HepG2 (cell line): Measurements from ENCODE around the gene TNS1. TPM values are rescaled to one million over a fixed set of nuclear protein-coding genes. Genes with fewer than 3 reads are reported as not detected.

ENCODE experiments used
- ATAC-seq: fragments of 200-7000 bp; cut with Tn5 transposase; 3 replicates; pipeline ENCODE4 v1.9.1; 2020; ENCODE audit warnings: mild to moderate bottlenecking, moderate library complexity
- BruUV-seq: library from RNA; stranded (reverse); fragments of 400-500 nt; replicated peaks from 2 replicates; lab custom pipeline; 2021; lab: Mats Ljungman, UMichigan
- CTCF ChIA-PET: fragments of 300-600 bp; formaldehyde crosslinking; extraction: SDS; loops from one replicate; lab custom pipeline; 2021; ENCODE audit warnings: low total read pairs, inconsistent platforms, low intra/inter-chr PET ratio; lab: Yijun Ruan, JAX
- POLR2A ChIA-PET: fragments of 350-600 bp; sonication (Branson Sonifier 250); formaldehyde crosslinking; loops from one replicate; lab custom pipeline; 2020; ENCODE audit warnings: antibody characterized with exemption, inconsistent platforms; lab: Yijun Ruan, JAX
- DNase-seq: peaks from one replicate; pipeline ENCODE4 v3.0.0-alpha.2; 2015; ENCODE audit warnings: low spot score
- FAIRE-seq: peaks from 3 replicates; lab custom pipeline; 2011; peaks lifted over from hg19 to GRCh38; lab: Jason Lieb, UNC
- H2AFZ ChIP-seq: one replicate; pipeline ENCODE4 v1.6.1; 2011; ENCODE audit warnings: low read length, inconsistent platforms
- H3K27ac ChIP-seq: fragments of 300-600 bp; 3 replicates; pipeline ENCODE4 v1.8.0; 2011; ENCODE audit warnings: mixed run types, mild to moderate bottlenecking, mixed read lengths, low read length, inconsistent platforms; ENCODE audit not compliant: insufficient read depth; ENCODE audit errors: extremely low read length
- H3K27me3 ChIP-seq, 2 experiments: fragments of 200-600 bp in 1 of 2; 2 replicates in 1 of 2; 3 replicates in 1 of 2; pipeline versions ENCODE4 v1.6.0 to v1.8.0; 2011; ENCODE audit warnings: low read length in 2 of 2, mild to moderate bottlenecking in 2 of 2, moderate library complexity in 2 of 2, inconsistent platforms in 1 of 2; ENCODE audit not compliant: insufficient read depth in 2 of 2, control insufficient read depth in 1 of 2
- H3K36me3 ChIP-seq, 2 experiments: fragments of 200-600 bp in 1 of 2; replicated peaks in 1 of 2; 2 replicates in 1 of 2; 3 replicates in 1 of 2; pipeline versions ENCODE4 v1.5.1 to v1.8.0; 2011; ENCODE audit warnings: low read length in 2 of 2, inconsistent platforms in 1 of 2; ENCODE audit not compliant: insufficient read depth in 2 of 2, control insufficient read depth in 1 of 2
- H3K4me1 ChIP-seq: 2 replicates; pipeline ENCODE4 v1.5.1; 2012; ENCODE audit warnings: low read length, inconsistent platforms; ENCODE audit not compliant: insufficient read depth
- H3K4me2 ChIP-seq: 2 replicates; pipeline ENCODE4 v1.6.0; 2011; ENCODE audit warnings: low read depth, low read length, inconsistent platforms
- H3K4me3 ChIP-seq, 3 experiments: fragments of 200-600 bp in 1 of 3; sonication (generic), shearing (Covaris generic) in 1 of 3; replicated peaks in 1 of 3; 2 replicates each; pipeline ENCODE4 v1.5.1; 2011 to 2016; ENCODE audit warnings: low read length in 3 of 3, inconsistent platforms in 2 of 3, low read depth in 2 of 3, mild to moderate bottlenecking in 2 of 3, control low read depth in 1 of 3, mixed read lengths in 1 of 3; ENCODE audit not compliant: insufficient read depth in 1 of 3
- H3K79me2 ChIP-seq: one replicate; pipeline ENCODE4 v1.6.1; 2011; ENCODE audit warnings: low read length, inconsistent platforms; ENCODE audit not compliant: insufficient read depth
- H3K9ac ChIP-seq: 2 replicates; pipeline ENCODE4 v1.6.0; 2011; ENCODE audit warnings: mild to moderate bottlenecking, low read depth, low read length, inconsistent platforms; ENCODE audit not compliant: insufficient read depth
- H3K9me3 ChIP-seq: 2 replicates; pipeline ENCODE4 v1.5.1; 2012; ENCODE audit warnings: mild to moderate bottlenecking, low read length
- H4K20me1 ChIP-seq: 2 replicates; pipeline ENCODE4 v1.6.0; 2011; ENCODE audit warnings: inconsistent platforms, mild to moderate bottlenecking, low read length, moderate library complexity; ENCODE audit not compliant: insufficient read depth
- AKNA ChIP-seq: sonication (generic); formaldehyde crosslinking; IDR thresholded peaks from 2 replicates; pipeline ENCODE4 v1.4.0; 2020; ENCODE audit warnings: missing genetic modification reagents, borderline replicate concordance
- KDM1A ChIP-seq: IDR thresholded peaks from 2 replicates; pipeline ENCODE4 v1.6.1; 2016; ENCODE audit warnings: missing compliant biosample characterization
- PAXIP1 ChIP-seq: sonication (generic); formaldehyde crosslinking; conservative IDR thresholded peaks from 2 replicates; pipeline ENCODE4 v1.4.0; 2020; ENCODE audit warnings: mild to moderate bottlenecking, missing genetic modification reagents, moderate library complexity
- SAP130 ChIP-seq: IDR thresholded peaks from 2 replicates; pipeline ENCODE4 v1.6.1; 2016; ENCODE audit warnings: low read depth
- SMARCC2 ChIP-seq: fragments of 450-650 bp; IDR thresholded peaks from 2 replicates; pipeline ENCODE4 v1.6.1; 2017; ENCODE audit warnings: antibody characterized with exemption, mild to moderate bottlenecking
- SP140L ChIP-seq: sonication (generic); formaldehyde crosslinking; IDR thresholded peaks from 2 replicates; pipeline ENCODE4 v1.4.0; 2020; ENCODE audit warnings: missing genetic modification reagents, borderline replicate concordance
- ZNF281 ChIP-seq: sonication (generic); formaldehyde crosslinking; IDR thresholded peaks from 2 replicates; pipeline ENCODE4 v1.4.0; 2020; ENCODE audit warnings: missing genetic modification reagents, borderline replicate concordance
- WGBS: methylation state at CpG from one replicate; pipeline ENCODE4 v1.1.6; 2017; ENCODE audit warnings: low lambda C conversion rate; 5-methylcytosine and 5-hydroxymethylcytosine counted together
- in situ Hi-C: cut with HindIII; loops from 2 replicates; pipeline ENCODE4 v1.10.0; 2017; ENCODE audit warnings: low pct_unique_long_range_greater_than_20kb; ENCODE audit not compliant: extremely low pct_ligation_motif_present
- intact Hi-C: fragments of 100-400 bp; cut with micrococcal nuclease; formaldehyde crosslinking; loops from one replicate; pipeline ENCODE4 v1.10.0; 2022; ENCODE audit not compliant: unreplicated experiment
- polyA plus RNA-seq, 8 experiments: library from polyadenylated mRNA; depleted of rRNA in 3 of 8; stranded (reverse) in 7 of 8; unstranded in 1 of 8; fragments of >200 nt; fragmentation: Illumina TruSeq in 4 of 8; extraction: Trizol in 4 of 8; gene quantifications; 2 replicates each; pipeline versions ENCODE4 v1.2.1 to v1.2.3, GENCODE V29; 2011 to 2016; ENCODE audit warnings: low read depth in 4 of 8, missing spikeins in 1 of 8, mixed read lengths in 1 of 8; ENCODE audit not compliant: insufficient read depth in 1 of 8
- total RNA-seq, 5 experiments: library from RNA; depleted of rRNA; stranded (reverse); fragments of >200 nt; fragmentation: Illumina TruSeq; extraction: Trizol; gene quantifications; 2 replicates each; pipeline ENCODE4 v1.2.3, GENCODE V29; 2016; ENCODE audit warnings: low read depth in 1 of 5

The TNS1 gene
- total and polyA plus RNA-seq, 2 of the 13 experiments (the other 11 are each of a cell fraction or from before 2014, with no cell fraction given) = 1.9 to 118 TPM

- TF ChIP-seq ZNF281 (CRISPR knock-in tag) = peak; percentile 22; the same call in 1 of the 2 replicates
Measured at GRCh38 chr2:217903859-217904613, 98.8 kb downstream of the TNS1 start (continued).

- no peaks in the 10 kb centered on the region for H3K9me3 ChIP-seq
- H3K27ac ChIP-seq = peak overlapping the region; percentile 89
- ChIA-PET CTCF (interaction anchor here (1.1 kb wide), 1 partner anchor 19 kb away, joined by 3 read pairs; no protein-coding TSS in a partner anchor), POLR2A (interaction anchor here (1.0 to 2.6 kb wide), 6 partner anchors 13 to 1405 kb away, joined by 3 to 10 read pairs (median 8); partner anchors contain the start of gene RPL37A)
- H3K4me2 ChIP-seq = peak overlapping the region; percentile 69
- 57% methylated on average over 8 of the region's 8 CpGs for WGBS
- H3K79me2 ChIP-seq = peaks cover 25% of the 10 kb centered on the region
- DNase-seq = no peak
- H3K9ac ChIP-seq = peak overlapping the region; percentile 62
- peaks cover 89% of the 10 kb centered on the region for H3K4me1 ChIP-seq
- H2AFZ ChIP-seq = no peak overlapping the region
- no peaks in the 10 kb centered on the region for H3K27me3 ChIP-seq
- TSS peak; percentile 82 for BruUV-seq
- no peak for ATAC-seq
- H3K36me3 ChIP-seq = peaks cover 2 to 6% of the 10 kb centered on the region in 2 experiments; a peak in 3 of 5 replicates
- intact Hi-C loops = loop anchor here (5.0 kb wide), 2 partner anchors 39 to 116 kb away; no protein-coding TSS in a partner anchor
- peak overlapping the region; percentile 2 to 31 (median 5); a peak in 4 of 6 replicates for H3K4me3 ChIP-seq
- H4K20me1 ChIP-seq = no peaks in the 10 kb centered on the region; the same call in 1 of the 2 replicates
- FAIRE-seq = no peak
- in situ Hi-C loops = no loop called here
- TF ChIP-seq PAXIP1 (CRISPR knock-in tag) (no peak), AKNA (CRISPR knock-in tag) (no peak), KDM1A (CRISPR knock-in tag) (peak; percentile 90), SAP130 (CRISPR knock-in tag) (no peak), SP140L (CRISPR knock-in tag) (0 out of 2 replicates have a peak, but pooled peaks have one; percentile 13), SMARCC2 (no peak)
Measured at GRCh38 chr2:217903142-217903858, 99.5 kb downstream of the TNS1 start.
